ENCODE measurements around the gene TAF12.

The TAF12 gene

GRCh38 chr1:28566931-28567330, 75.9 kb downstream of the TAF12 start:
- H2BK12ac ChIP-seq (ENCODE audit: low read length) = no peak overlapping the region
- H3K27ac ChIP-seq (ENCODE audit: low read depth, low read length) = no peak overlapping the region
- no peak for DNase-seq
- H2BK5ac ChIP-seq (ENCODE audit: low read depth, low read length, poor library complexity) = no peak overlapping the region
- no peak overlapping the region for H3K4me2 ChIP-seq (ENCODE audit: low read length)
- no peak overlapping the region for H2AFZ ChIP-seq (ENCODE audit: insufficient read depth, low read length, poor library complexity)
- H3K79me1 ChIP-seq (ENCODE audit: low read length) = no peaks in the 10 kb centered on the region
- no peak overlapping the region for H3K9ac ChIP-seq (ENCODE audit: low read length)
- no peaks in the 10 kb centered on the region for H3K79me2 ChIP-seq (ENCODE audit: control insufficient read depth, insufficient read depth, low read length, poor library complexity)
- no peak overlapping the region for H4K8ac ChIP-seq (ENCODE audit: low read depth, low read length)
- H3K14ac ChIP-seq (ENCODE audit: low read length) = no peak overlapping the region
- H2AK5ac ChIP-seq (ENCODE audit: low read length) = no peak overlapping the region
- no peak overlapping the region for H2BK120ac ChIP-seq (ENCODE audit: insufficient read depth, low read length, poor library complexity)
- no peak overlapping the region for H3K18ac ChIP-seq (ENCODE audit: low read length)
- no peaks in the 10 kb centered on the region for H3K4me1 ChIP-seq (ENCODE audit: control insufficient read depth in 1 of 2, insufficient read depth in 2 of 2, low read length in 2 of 2)
- no peaks in the 10 kb centered on the region for H3K9me3 ChIP-seq (ENCODE audit: insufficient read depth, low read depth, low read length)
- no peak overlapping the region for H3K4me3 ChIP-seq (ENCODE audit: low read depth, low read length)
- H3K4ac ChIP-seq (ENCODE audit: low read depth, low read length) = no peak overlapping the region
- H3K36me3 ChIP-seq (ENCODE audit: control insufficient read depth in 1 of 2, insufficient read depth in 2 of 2, low read length in 2 of 2) = peaks cover 42 to 70% of the 10 kb centered on the region in 2 experiments
- WGBS (ENCODE audit: extremely low coverage, insufficient coverage, insufficient read length) = no CpG with 5 or more reads among the region's 2 CpGs
- H4K12ac ChIP-seq (ENCODE audit: low read depth, low read length) = no peak overlapping the region
- no peaks in the 10 kb centered on the region for H3K27me3 ChIP-seq (ENCODE audit: insufficient read depth, low read length)
- H3K23ac ChIP-seq (ENCODE audit: low read length) = no peak overlapping the region
- no peak overlapping the region for H4K91ac ChIP-seq (ENCODE audit: low read depth, low read length)

DNA sequence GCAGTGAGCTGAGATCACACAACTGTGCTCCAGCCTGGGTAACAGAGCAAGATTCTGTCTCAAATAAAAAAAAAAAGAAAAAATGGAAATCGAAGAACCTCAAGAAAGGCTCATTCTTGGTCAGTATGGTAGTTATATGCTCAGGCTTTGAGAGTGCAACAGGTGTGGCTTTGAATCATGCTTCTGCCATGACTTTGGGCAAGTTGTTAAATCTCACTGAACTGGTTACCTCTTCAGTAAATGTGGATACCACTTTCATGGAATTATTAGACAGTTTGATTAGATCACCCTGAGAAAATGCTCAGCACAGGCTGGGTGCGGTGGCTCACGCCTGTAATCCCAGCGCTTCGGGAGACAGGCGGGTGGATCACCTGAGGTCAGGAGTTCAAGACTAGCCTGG, 77.1 kb downstream of the TAF12 start:
- no peak overlapping the region for H4K12ac ChIP-seq (ENCODE audit: low read depth, low read length)
- no peaks in the 10 kb centered on the region for H3K9me3 ChIP-seq (ENCODE audit: insufficient read depth, low read depth, low read length)
- H2AK5ac ChIP-seq (ENCODE audit: low read length) = no peak overlapping the region
- no peak overlapping the region for H2BK12ac ChIP-seq (ENCODE audit: low read length)
- no peak overlapping the region for H3K4me2 ChIP-seq (ENCODE audit: low read length)
- no peak overlapping the region for H4K8ac ChIP-seq (ENCODE audit: low read depth, low read length)
- H3K14ac ChIP-seq (ENCODE audit: low read length) = no peak overlapping the region
- no peaks in the 10 kb centered on the region for H3K79me2 ChIP-seq (ENCODE audit: control insufficient read depth, insufficient read depth, low read length, poor library complexity)
- WGBS (ENCODE audit: extremely low coverage, insufficient coverage, insufficient read length) = no CpG with 5 or more reads among the region's 6 CpGs
- no peak overlapping the region for H3K23ac ChIP-seq (ENCODE audit: low read length)
- no peaks in the 10 kb centered on the region for H3K4me1 ChIP-seq (ENCODE audit: control insufficient read depth in 1 of 2, insufficient read depth in 2 of 2, low read length in 2 of 2)
- no peak overlapping the region for H3K9ac ChIP-seq (ENCODE audit: low read length)
- H2BK5ac ChIP-seq (ENCODE audit: low read depth, low read length, poor library complexity) = no peak overlapping the region
- H3K18ac ChIP-seq (ENCODE audit: low read length) = no peak overlapping the region
- H3K79me1 ChIP-seq (ENCODE audit: low read length) = no peaks in the 10 kb centered on the region
- no peaks in the 10 kb centered on the region for H3K27me3 ChIP-seq (ENCODE audit: insufficient read depth, low read length)
- no peak overlapping the region for H2AFZ ChIP-seq (ENCODE audit: insufficient read depth, low read length, poor library complexity)
- no peak overlapping the region for H4K91ac ChIP-seq (ENCODE audit: low read depth, low read length)
- H3K4me3 ChIP-seq (ENCODE audit: low read depth, low read length) = no peak overlapping the region
- no peak for DNase-seq
- no peak overlapping the region for H3K27ac ChIP-seq (ENCODE audit: low read depth, low read length)
- peaks cover 47 to 67% of the 10 kb centered on the region in 2 experiments for H3K36me3 ChIP-seq (ENCODE audit: control insufficient read depth in 1 of 2, insufficient read depth in 2 of 2, low read length in 2 of 2)
- H3K4ac ChIP-seq (ENCODE audit: low read depth, low read length) = no peak overlapping the region
- H2BK120ac ChIP-seq (ENCODE audit: insufficient read depth, low read length, poor library complexity) = no peak overlapping the region

GRCh38 chr1:28565040-28565439, 77.8 kb downstream of the TAF12 start:
- Histone ChIP-seq H3K14ac (ENCODE audit: low read length) (no peak overlapping the region), H3K79me2 (ENCODE audit: control insufficient read depth, insufficient read depth, low read length, poor library complexity) (no peaks in the 10 kb centered on the region), H2AK5ac (ENCODE audit: low read length) (no peak overlapping the region), H2AFZ (ENCODE audit: insufficient read depth, low read length, poor library complexity) (no peak overlapping the region), H2BK120ac (ENCODE audit: insufficient read depth, low read length, poor library complexity) (no peak overlapping the region), H2BK12ac (ENCODE audit: low read length) (no peak overlapping the region), H3K9ac (ENCODE audit: low read length) (no peak overlapping the region), H3K4ac (ENCODE audit: low read depth, low read length) (no peak overlapping the region), H3K9me3 (ENCODE audit: insufficient read depth, low read depth, low read length) (no peaks in the 10 kb centered on the region), H3K18ac (ENCODE audit: low read length) (no peak overlapping the region), H3K4me2 (ENCODE audit: low read length) (no peak overlapping the region), H3K23ac (ENCODE audit: low read length) (no peak overlapping the region), H3K4me1 (ENCODE audit: control insufficient read depth in 1 of 2, insufficient read depth in 2 of 2, low read length in 2 of 2) (no peaks in the 10 kb centered on the region), H3K36me3 (ENCODE audit: control insufficient read depth in 1 of 2, insufficient read depth in 2 of 2, low read length in 2 of 2) (peaks cover 49 to 69% of the 10 kb centered on the region in 2 experiments), H4K8ac (ENCODE audit: low read depth, low read length) (no peak overlapping the region), H4K91ac (ENCODE audit: low read depth, low read length) (no peak overlapping the region), H3K27me3 (ENCODE audit: insufficient read depth, low read length) (no peaks in the 10 kb centered on the region), H3K4me3 (ENCODE audit: low read depth, low read length) (no peak overlapping the region), H4K12ac (ENCODE audit: low read depth, low read length) (no peak overlapping the region), H2BK5ac (ENCODE audit: low read depth, low read length, poor library complexity) (no peak overlapping the region), H3K27ac (ENCODE audit: low read depth, low read length) (no peak overlapping the region), H3K79me1 (ENCODE audit: low read length) (no peaks in the 10 kb centered on the region)
- no peak for DNase-seq
- no CpG with 5 or more reads among the region's 7 CpGs for WGBS (ENCODE audit: extremely low coverage, insufficient coverage, insufficient read length)

DNA sequence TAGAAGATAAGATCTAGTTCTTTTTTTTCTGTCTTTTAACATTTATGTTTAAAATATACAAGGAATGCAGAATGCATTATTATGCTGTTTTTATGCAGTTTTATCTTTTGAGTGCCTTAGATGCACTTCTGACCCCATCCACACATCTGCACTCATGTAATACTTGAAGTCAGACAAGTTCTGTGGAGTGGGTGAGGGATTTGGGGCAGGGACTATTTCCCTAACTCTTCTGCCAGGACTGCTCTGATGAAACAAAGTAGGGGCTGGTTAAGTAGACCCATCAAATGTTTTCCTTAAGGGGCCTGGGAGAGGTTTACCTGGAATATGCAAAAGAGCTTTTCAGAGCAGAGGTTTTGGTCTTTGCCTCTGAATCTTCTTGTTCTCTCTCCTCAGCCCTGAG, 78.6 kb downstream of the TAF12 start:
- H2BK12ac ChIP-seq (ENCODE audit: low read length) = no peak overlapping the region
- H2BK120ac ChIP-seq (ENCODE audit: insufficient read depth, low read length, poor library complexity) = no peak overlapping the region
- no peak overlapping the region for H3K18ac ChIP-seq (ENCODE audit: low read length)
- no peaks in the 10 kb centered on the region for H3K9me3 ChIP-seq (ENCODE audit: insufficient read depth, low read depth, low read length)
- no peak overlapping the region for H3K9ac ChIP-seq (ENCODE audit: low read length)
- no peaks in the 10 kb centered on the region for H3K79me2 ChIP-seq (ENCODE audit: control insufficient read depth, insufficient read depth, low read length, poor library complexity)
- H3K79me1 ChIP-seq (ENCODE audit: low read length) = no peaks in the 10 kb centered on the region
- H2BK5ac ChIP-seq (ENCODE audit: low read depth, low read length, poor library complexity) = no peak overlapping the region
- H4K8ac ChIP-seq (ENCODE audit: low read depth, low read length) = no peak overlapping the region
- peaks cover 48 to 71% of the 10 kb centered on the region in 2 experiments for H3K36me3 ChIP-seq (ENCODE audit: control insufficient read depth in 1 of 2, insufficient read depth in 2 of 2, low read length in 2 of 2)
- H3K23ac ChIP-seq (ENCODE audit: low read length) = no peak overlapping the region
- H4K12ac ChIP-seq (ENCODE audit: low read depth, low read length) = no peak overlapping the region
- H3K27me3 ChIP-seq (ENCODE audit: insufficient read depth, low read length) = no peaks in the 10 kb centered on the region
- H3K4me2 ChIP-seq (ENCODE audit: low read length) = no peak overlapping the region
- H3K4me3 ChIP-seq (ENCODE audit: low read depth, low read length) = no peak overlapping the region
- no peak overlapping the region for H3K4ac ChIP-seq (ENCODE audit: low read depth, low read length)
- H3K14ac ChIP-seq (ENCODE audit: low read length) = no peak overlapping the region
- H3K27ac ChIP-seq (ENCODE audit: low read depth, low read length) = no peak overlapping the region
- H4K91ac ChIP-seq (ENCODE audit: low read depth, low read length) = no peak overlapping the region
- no peak overlapping the region for H2AK5ac ChIP-seq (ENCODE audit: low read length)
- no peaks in the 10 kb centered on the region for H3K4me1 ChIP-seq (ENCODE audit: control insufficient read depth in 1 of 2, insufficient read depth in 2 of 2, low read length in 2 of 2)
- no peak for DNase-seq
- no peak overlapping the region for H2AFZ ChIP-seq (ENCODE audit: insufficient read depth, low read length, poor library complexity)
